DND-41 (cell line): ENCODE data around the gene FRMD8.

Source experiments
- ATAC-seq: fragments of 200-7000 bp; cut with Tn5 transposase; 3 replicates; pipeline ENCODE4 v1.9.1; 2021; ENCODE audit warnings: low read depth; ENCODE audit not compliant: insufficient read depth
- DNase-seq: peaks from one replicate; pipeline ENCODE4 v3.0.0-alpha.2; 2020
- H2AFZ ChIP-seq: 2 replicates; pipeline ENCODE4 v1.6.0; 2012; ENCODE audit warnings: low read depth, low read length
- H3K27ac ChIP-seq: 2 replicates; pipeline ENCODE4 v1.5.1; 2012; ENCODE audit warnings: low read length, inconsistent platforms
- H3K27me3 ChIP-seq: fragments of 200-600 bp; sonication (generic); 2 replicates; pipeline ENCODE4 v1.6.0; 2012; ENCODE audit warnings: low read length, mild to moderate bottlenecking, inconsistent platforms; ENCODE audit not compliant: insufficient read depth, poor library complexity
- H3K36me3 ChIP-seq: 2 replicates; pipeline ENCODE4 v1.5.1; 2012; ENCODE audit warnings: low read length, inconsistent platforms; ENCODE audit not compliant: insufficient read depth
- H3K4me1 ChIP-seq: 2 replicates; pipeline ENCODE4 v1.5.1; 2012; ENCODE audit warnings: mild to moderate bottlenecking, low read length; ENCODE audit not compliant: insufficient read depth
- H3K4me2 ChIP-seq: 2 replicates; pipeline ENCODE4 v1.6.0; 2012; ENCODE audit warnings: mild to moderate bottlenecking, moderate library complexity, low read length, inconsistent platforms; ENCODE audit not compliant: insufficient read depth
- H3K4me3 ChIP-seq, 2 experiments: fragments of 200-600 bp in 1 of 2; shearing (Covaris generic) in 1 of 2; 2 replicates each; pipeline ENCODE4 v1.5.1; 2012 to 2016; ENCODE audit warnings: inconsistent platforms in 2 of 2, low read length in 2 of 2, mild to moderate bottlenecking in 2 of 2, low read depth in 1 of 2, moderate library complexity in 1 of 2
- H3K79me2 ChIP-seq: 2 replicates; pipeline ENCODE4 v1.6.0; 2012; ENCODE audit warnings: low read length, inconsistent platforms; ENCODE audit not compliant: insufficient read depth
- H3K9ac ChIP-seq: 2 replicates; pipeline ENCODE4 v1.6.0; 2012; ENCODE audit warnings: low read depth, mild to moderate bottlenecking, inconsistent platforms, low read length, moderate library complexity
- H3K9me3 ChIP-seq: 2 replicates; pipeline ENCODE4 v1.5.1; 2012; ENCODE audit warnings: low read length, moderate library complexity, mild to moderate bottlenecking, inconsistent platforms; ENCODE audit not compliant: insufficient read depth, severe bottlenecking
- H4K20me1 ChIP-seq: 2 replicates; pipeline ENCODE4 v1.6.0; 2012; ENCODE audit warnings: low read length; ENCODE audit not compliant: insufficient read depth
- CTCF ChIP-seq: IDR thresholded peaks from 2 replicates; pipeline ENCODE4 v1.5.1; 2012; ENCODE audit warnings: borderline replicate concordance, low read length, moderate library complexity, mild to moderate bottlenecking; ENCODE audit not compliant: poor library complexity, severe bottlenecking; ENCODE audit errors: extremely low read depth
- EZH2 ChIP-seq: IDR thresholded peaks from 3 replicates; pipeline ENCODE4 v1.6.1; 2012; ENCODE audit warnings: borderline replicate concordance, low read depth, mild to moderate bottlenecking, moderate library complexity, low read length, inconsistent platforms; ENCODE audit not compliant: severe bottlenecking

Gene FRMD8

GRCh38 chr11:65386307-65387140 is at the start of gene FRMD8:
Gene FRMD8, plus strand, starts transcription at chr11:65386637. Its CDS starts 400 bp downstream, at chr11:65387037.
- Histone ChIP-seq H2AFZ (peak within 1 kb of the TSS; percentile 99), H3K9ac (peak within 1 kb of the TSS; percentile 84), H3K4me3 (peak within 1 kb of the TSS; percentile 69 to 89; a peak in 3 of 4 replicates), H3K4me1 (peaks cover 80% of the 10 kb centered on the region), H3K4me2 (peak within 1 kb of the TSS; percentile 91), H3K27me3 (no peaks in the 10 kb centered on the region), H3K36me3 (peaks cover 31% of the 10 kb centered on the region), H3K79me2 (peaks cover 65% of the 10 kb centered on the region), H4K20me1 (peaks cover 10% of the 10 kb centered on the region), H3K9me3 (no peaks in the 10 kb centered on the region), H3K27ac (peak within 1 kb of the TSS; percentile 98)
- no peak for TF ChIP-seq CTCF
- TF ChIP-seq EZH2: no peak
- ATAC-seq: peak; percentile 53
- DNase-seq: peak; percentile 84

- Histone ChIP-seq H3K9ac (no peak overlapping the region), H3K79me2 (peaks cover 73% of the 10 kb centered on the region), H3K27ac (no peak overlapping the region)
Observed at GRCh38 chr11:65338676-65339075, 47.8 kb upstream of the FRMD8 start.

GRCh38 chr11:65340226-65340625 is 46.2 kb upstream of the FRMD8 start:
- peaks cover 71% of the 10 kb centered on the region for H3K36me3 ChIP-seq
- peaks cover 29% of the 10 kb centered on the region; the same call in 1 of the 2 replicates for H4K20me1 ChIP-seq
- ATAC-seq (no peak), DNase-seq (no peak)
- TF ChIP-seq EZH2: no peak
- TF ChIP-seq CTCF: no peak
- no peak overlapping the region for H3K4me3 ChIP-seq
- peaks cover 58% of the 10 kb centered on the region for H3K79me2 ChIP-seq
- peaks cover 10% of the 10 kb centered on the region for H3K4me1 ChIP-seq
- no peak overlapping the region for H3K9ac ChIP-seq
- H3K27ac ChIP-seq: no peak overlapping the region
- H3K9me3 ChIP-seq: no peaks in the 10 kb centered on the region
- H3K27me3 ChIP-seq: no peaks in the 10 kb centered on the region
- H3K4me2 ChIP-seq: no peak overlapping the region
- no peak overlapping the region for H2AFZ ChIP-seq

More at GRCh38 chr11:65338676-65339075, 47.8 kb upstream of the FRMD8 start:
- no peaks in the 10 kb centered on the region for H3K27me3 ChIP-seq
- no peak overlapping the region for H3K4me3 ChIP-seq
- H3K4me1 ChIP-seq: peaks cover 21% of the 10 kb centered on the region
- ATAC-seq (no peak), DNase-seq (no peak)
- TF ChIP-seq CTCF (no peak), EZH2 (no peak)
- no peak overlapping the region for H3K4me2 ChIP-seq
- H3K36me3 ChIP-seq: peaks cover 55% of the 10 kb centered on the region
- no peaks in the 10 kb centered on the region for H3K9me3 ChIP-seq
- H2AFZ ChIP-seq: no peak overlapping the region
- peaks cover 29% of the 10 kb centered on the region; the same call in 1 of the 2 replicates for H4K20me1 ChIP-seq
